IMR-90 (cell line): Measurements from ENCODE around the gene PSMD12. TPM values are rescaled to one million over a fixed set of nuclear protein-coding genes. Genes with fewer than 3 reads are reported as not detected.

Experiments
- ATAC-seq: fragments of 200-7000 bp; cut with Tn5 transposase; 2 replicates; pipeline ENCODE4 v1.9.1; 2020; ENCODE audit warnings: low read depth, mild to moderate bottlenecking, moderate library complexity
- BruUV-seq: library from RNA; stranded (reverse); fragments of 400-500 nt; replicated peaks from 2 replicates; lab custom pipeline; 2021; lab: Mats Ljungman, UMichigan
- CTCF ChIA-PET: fragments of 300-600 bp; formaldehyde crosslinking; extraction: SDS; loops from one replicate; lab custom pipeline; 2021; ENCODE audit warnings: antibody characterized with exemption; lab: Yijun Ruan, JAX
- POLR2A ChIA-PET: fragments of 300-600 bp; sonication (Branson Sonifier 250); formaldehyde crosslinking; loops from one replicate; lab custom pipeline; 2022; ENCODE audit warnings: antibody characterized with exemption; ENCODE audit not compliant: unreplicated experiment; lab: Charles Lee
- DNase-seq: peaks from one replicate; pipeline ENCODE4 v3.0.0; 2013
- H2AFZ ChIP-seq: replicated peaks from 2 replicates; pipeline ENCODE3; 2013; ENCODE audit warnings: low read length, mild to moderate bottlenecking; ENCODE audit not compliant: poor library complexity
- H2AK5ac ChIP-seq: 2 replicates; pipeline ENCODE4 v1.6.1; 2013; ENCODE audit warnings: low read depth, low read length, inconsistent platforms
- H2AK9ac ChIP-seq: replicated peaks from 2 replicates; pipeline ENCODE3; 2013; ENCODE audit warnings: mild to moderate bottlenecking, low read depth, low read length, moderate library complexity; ENCODE audit not compliant: poor library complexity
- H2BK120ac ChIP-seq: 2 replicates; pipeline ENCODE4 v1.6.1; 2013; ENCODE audit warnings: low read depth, low read length, inconsistent platforms
- H2BK15ac ChIP-seq: 3 replicates; pipeline ENCODE4 v1.6.1; 2013; ENCODE audit warnings: low read depth, low read length, inconsistent platforms
- H2BK20ac ChIP-seq: 2 replicates; pipeline ENCODE4 v1.6.1; 2013; ENCODE audit warnings: low read depth, mild to moderate bottlenecking, inconsistent platforms, low read length, moderate library complexity
- H2BK5ac ChIP-seq: 2 replicates; pipeline ENCODE4 v1.6.1; 2013; ENCODE audit warnings: mild to moderate bottlenecking, low read depth, low read length, inconsistent platforms; ENCODE audit not compliant: poor library complexity, severe bottlenecking
- H3K14ac ChIP-seq: replicated peaks from 2 replicates; pipeline ENCODE4 v1.6.1; 2013; ENCODE audit warnings: low read depth, low read length, inconsistent platforms
- H3K18ac ChIP-seq: 2 replicates; pipeline ENCODE4 v1.6.1; 2013; ENCODE audit warnings: low read depth, low read length, control low read depth
- H3K23ac ChIP-seq: 2 replicates; pipeline ENCODE4 v1.6.1; 2013; ENCODE audit warnings: low read depth, low read length, inconsistent platforms
- H3K27ac ChIP-seq: 2 replicates; pipeline ENCODE4 v1.5.1; 2013; ENCODE audit warnings: mild to moderate bottlenecking, control low read depth, low read length; ENCODE audit not compliant: insufficient read depth
- H3K27me3 ChIP-seq: 2 replicates; pipeline ENCODE4 v1.6.1; 2013; ENCODE audit warnings: low read length; ENCODE audit not compliant: control insufficient read depth, insufficient read depth
- H3K36me3 ChIP-seq: 2 replicates; pipeline ENCODE4 v1.6.1; 2013; ENCODE audit warnings: low read length, mixed read lengths; ENCODE audit not compliant: control insufficient read depth, insufficient read depth
- H3K4ac ChIP-seq: 2 replicates; pipeline ENCODE4 v1.6.1; 2013; ENCODE audit warnings: low read depth, low read length, inconsistent platforms
- H3K4me1 ChIP-seq: 2 replicates; pipeline ENCODE4 v1.6.1; 2013; ENCODE audit warnings: low read length, mixed read lengths; ENCODE audit not compliant: control insufficient read depth, insufficient read depth
- H3K4me2 ChIP-seq: 2 replicates; pipeline ENCODE4 v1.6.1; 2013; ENCODE audit warnings: low read depth, mild to moderate bottlenecking, control low read depth, low read length, moderate library complexity
- H3K4me3 ChIP-seq: 2 replicates; pipeline ENCODE4 v1.5.1; 2013; ENCODE audit warnings: low read depth, mild to moderate bottlenecking, control low read depth, low read length, moderate library complexity; ENCODE audit not compliant: insufficient read depth
- H3K56ac ChIP-seq: 2 replicates; pipeline ENCODE4 v1.6.1; 2013; ENCODE audit warnings: low read length, inconsistent platforms; ENCODE audit not compliant: insufficient read depth; ENCODE audit errors: extremely low read depth
- H3K79me1 ChIP-seq, 2 experiments: 2 replicates each; pipeline ENCODE4 v1.6.1; 2013; ENCODE audit warnings: low read length in 2 of 2, inconsistent platforms in 1 of 2, low read depth in 1 of 2
- H3K9ac ChIP-seq: 2 replicates; pipeline ENCODE4 v1.6.1; 2013; ENCODE audit warnings: low read depth, low read length, control low read depth
- H3K9me1 ChIP-seq: 2 replicates; pipeline ENCODE4 v1.6.1; 2013; ENCODE audit warnings: low read length, inconsistent platforms; ENCODE audit not compliant: insufficient read depth
- H3K9me3 ChIP-seq: 2 replicates; pipeline ENCODE4 v1.6.1; 2013; ENCODE audit warnings: low read length; ENCODE audit not compliant: control insufficient read depth, insufficient read depth
- H4K20me1 ChIP-seq: 2 replicates; pipeline ENCODE4 v1.6.1; 2013; ENCODE audit warnings: low read length, inconsistent platforms; ENCODE audit not compliant: insufficient read depth
- H4K5ac ChIP-seq: 2 replicates; pipeline ENCODE4 v1.6.1; 2013; ENCODE audit warnings: mild to moderate bottlenecking, low read depth, low read length, control low read depth
- H4K8ac ChIP-seq, 2 experiments: 2 replicates each; pipeline ENCODE4 v1.6.1; 2013; ENCODE audit warnings: low read depth in 2 of 2, low read length in 2 of 2, control low read depth in 1 of 2, inconsistent platforms in 1 of 2
- H4K91ac ChIP-seq: 2 replicates; pipeline ENCODE4 v1.6.1; 2013; ENCODE audit warnings: low read depth, low read length, inconsistent platforms; ENCODE audit not compliant: insufficient read depth
- BHLHE40 ChIP-seq: fragments of 150-350 bp; IDR thresholded peaks from 2 replicates; pipeline ENCODE4 v1.6.1; 2016; ENCODE audit warnings: mild to moderate bottlenecking, low read depth, low read length
- CEBPB ChIP-seq: IDR thresholded peaks from 2 replicates; pipeline ENCODE4 v1.6.1; 2012; ENCODE audit warnings: low read depth, low read length, improper control_type of control experiment
- CHD1 ChIP-seq: IDR thresholded peaks from 2 replicates; pipeline ENCODE4 v1.6.1; 2012; ENCODE audit warnings: low read depth, low read length, improper control_type of control experiment
- FOS ChIP-seq: fragments of 150-350 bp; IDR thresholded peaks from 2 replicates; pipeline ENCODE4 v1.6.1; 2016; ENCODE audit warnings: low read depth, low read length
- MAFK ChIP-seq: IDR thresholded peaks from 2 replicates; pipeline ENCODE4 v1.6.1; 2012; ENCODE audit warnings: low read depth, low read length, improper control_type of control experiment
- MAZ ChIP-seq: IDR thresholded peaks from 2 replicates; pipeline ENCODE4 v1.6.1; 2012; ENCODE audit warnings: low read depth, mild to moderate bottlenecking, low read length, improper control_type of control experiment, moderate library complexity, borderline replicate concordance
- MXI1 ChIP-seq: IDR thresholded peaks from 2 replicates; pipeline ENCODE4 v1.6.1; 2012; ENCODE audit warnings: low read depth, mild to moderate bottlenecking, low read length, moderate library complexity, borderline replicate concordance
- NFE2L2 ChIP-seq: fragments of 150-350 bp; IDR thresholded peaks from 2 replicates; pipeline ENCODE4 v1.6.1; 2016; ENCODE audit warnings: low read depth, mild to moderate bottlenecking, low read length
- POLR2A ChIP-seq: IDR thresholded peaks from 2 replicates; pipeline ENCODE4 v1.6.1; 2012; ENCODE audit warnings: mild to moderate bottlenecking, low read depth, low read length
- RAD21 ChIP-seq: IDR thresholded peaks from 2 replicates; pipeline ENCODE4 v1.6.1; 2012; ENCODE audit warnings: low read length, improper control_type of control experiment
- RCOR1 ChIP-seq: IDR thresholded peaks from 2 replicates; pipeline ENCODE4 v1.6.1; 2012; ENCODE audit warnings: mild to moderate bottlenecking, low read length, improper control_type of control experiment; ENCODE audit not compliant: insufficient replicate concordance
- RFX5 ChIP-seq: IDR thresholded peaks from 2 replicates; pipeline ENCODE4 v1.8.0; 2012; ENCODE audit warnings: low read depth, mild to moderate bottlenecking, low read length, moderate library complexity
- SMC3 ChIP-seq: fragments of 150-350 bp; IDR thresholded peaks from 2 replicates; pipeline ENCODE4 v1.6.1; 2016; ENCODE audit warnings: low read depth, mild to moderate bottlenecking, antibody characterized with exemption, low read length, moderate library complexity
- WGBS, 2 experiments: methylation state at CpG; one replicate each; pipeline versions ENCODE4 v1.1.5 to v1.1.7; 2013; ENCODE audit warnings: missing lambda C conversion rate in 2 of 2; ENCODE audit not compliant: insufficient read length in 1 of 2; ENCODE audit errors: extremely low coverage in 2 of 2; 5-methylcytosine and 5-hydroxymethylcytosine counted together
- dilution Hi-C: fragments of 300-500 bp; cut with HindIII; formaldehyde crosslinking; loops from one replicate; pipeline ENCODE4 v1.14.3; 2018; ENCODE audit warnings: low sequenced_read_pairs; ENCODE audit not compliant: unreplicated experiment
- in situ Hi-C: fragments of 300-500 bp; cut with MboI; formaldehyde crosslinking; loops from 3 replicates; pipeline ENCODE4 v1.14.3; 2019; ENCODE audit warnings: low sequenced_read_pairs, inconsistent platforms, mixed read lengths
- intact Hi-C: fragments of 100-400 bp; cut with micrococcal nuclease; formaldehyde crosslinking; loops from 2 replicates; pipeline ENCODE4 v1.10.0; 2022
- polyA plus RNA-seq, 3 experiments: library from polyadenylated mRNA; depleted of rRNA; stranded (reverse); fragments of >200 nt; gene quantifications; 2 replicates each; pipeline ENCODE4 v1.2.3, GENCODE V29; 2012; ENCODE audit warnings: low replicate concordance in 1 of 3
- total RNA-seq: library from RNA; depleted of rRNA; stranded (reverse); fragments of >200 nt; gene quantifications from 2 replicates; pipeline ENCODE4 v1.2.3, GENCODE V29; 2012
- TF ChIP-seq, protein P1 (sequence below): fragments of 150-350 bp; IDR thresholded peaks from 2 replicates; pipeline ENCODE4 v1.6.1; 2017; ENCODE audit warnings: mild to moderate bottlenecking, antibody characterized with exemption, low read length, low read depth
- TF ChIP-seq, protein P2 (sequence below): conservative IDR thresholded peaks from 2 replicates; pipeline ENCODE4 v1.5.1; 2012; ENCODE audit warnings: mild to moderate bottlenecking, low read depth, low read length, improper control_type of control experiment
- TF ChIP-seq, protein P3 (sequence below): fragments of 150-350 bp; IDR thresholded peaks from 2 replicates; pipeline ENCODE4 v1.6.1; 2016; ENCODE audit warnings: low read depth, mild to moderate bottlenecking, low read length, moderate library complexity, borderline replicate concordance

The PSMD12 gene
- total and polyA plus RNA-seq, 2 of the 4 experiments (the other 2 are of a cell fraction), result 17.9 to 39.7 TPM

DNA sequence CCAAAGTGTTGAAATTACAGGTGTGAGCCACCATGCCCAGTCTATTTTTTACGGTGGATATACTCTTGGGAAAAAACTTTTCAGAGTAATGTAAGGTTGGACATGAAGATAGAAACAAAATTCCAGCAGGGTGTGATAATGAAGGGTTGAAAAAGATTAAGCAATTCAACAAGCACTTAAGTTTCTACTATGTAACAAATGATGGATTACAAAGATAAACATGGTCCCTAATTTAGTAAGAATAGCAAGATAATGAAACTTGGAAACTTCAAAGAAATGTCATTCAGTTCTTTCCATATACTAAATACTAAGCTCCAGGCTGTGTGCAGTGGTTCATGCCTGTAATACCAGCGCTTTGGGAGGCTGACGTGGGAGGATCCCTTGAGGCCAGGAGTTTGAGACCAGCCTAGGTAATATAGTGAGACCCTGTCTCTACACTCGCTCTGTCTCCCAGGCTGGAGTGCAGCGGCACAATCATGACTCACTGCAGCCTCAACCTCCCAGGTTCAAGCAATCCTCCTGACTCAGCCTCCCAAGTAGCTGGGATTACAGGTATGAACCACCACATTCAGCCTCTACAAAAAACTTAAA, 31.0 kb downstream of the PSMD12 start:
- H3K36me3 ChIP-seq, result peaks cover 2% of the 10 kb centered on the region; the same call in 1 of the 2 replicates
- 93% methylated on average over 3 of the region's 5 CpGs; no CpG with 5 or more reads in 1 of the 2 experiments for WGBS, 2 experiments
- no peak overlapping the region for H2AFZ ChIP-seq
- no peak overlapping the region for H3K18ac ChIP-seq
- dilution Hi-C loops, result no loop called here
- no peak overlapping the region for H3K9ac ChIP-seq
- intact Hi-C loops, result no loop called here
- H2AK9ac ChIP-seq, result no peak overlapping the region
- no peak overlapping the region for H4K8ac ChIP-seq
- H3K4me2 ChIP-seq, result no peak overlapping the region
- ChIA-PET CTCF (interaction anchor here (0.8 kb wide), 1 partner anchor 13 kb away, joined by 3 read pairs; no protein-coding TSS in a partner anchor), POLR2A (no interaction called here)
- no peak overlapping the region for H2BK120ac ChIP-seq
- no peak overlapping the region for H3K56ac ChIP-seq
- no peak overlapping the region for H3K4me3 ChIP-seq
- H4K5ac ChIP-seq, result no peak overlapping the region
- no peak overlapping the region for H3K27ac ChIP-seq
- no TSS peak for BruUV-seq
- no peak overlapping the region for H2AK5ac ChIP-seq
- no peaks in the 10 kb centered on the region for H3K27me3 ChIP-seq
- H3K14ac ChIP-seq, result no peak overlapping the region
- no peak overlapping the region for H4K91ac ChIP-seq
- H3K9me1 ChIP-seq, result no peaks in the 10 kb centered on the region
- H2BK15ac ChIP-seq, result no peak overlapping the region
- no peaks in the 10 kb centered on the region; the same call in 1 of the 2 replicates for H3K9me3 ChIP-seq
- no peak for TF ChIP-seq RAD21
- TF ChIP-seq, protein P1, sequence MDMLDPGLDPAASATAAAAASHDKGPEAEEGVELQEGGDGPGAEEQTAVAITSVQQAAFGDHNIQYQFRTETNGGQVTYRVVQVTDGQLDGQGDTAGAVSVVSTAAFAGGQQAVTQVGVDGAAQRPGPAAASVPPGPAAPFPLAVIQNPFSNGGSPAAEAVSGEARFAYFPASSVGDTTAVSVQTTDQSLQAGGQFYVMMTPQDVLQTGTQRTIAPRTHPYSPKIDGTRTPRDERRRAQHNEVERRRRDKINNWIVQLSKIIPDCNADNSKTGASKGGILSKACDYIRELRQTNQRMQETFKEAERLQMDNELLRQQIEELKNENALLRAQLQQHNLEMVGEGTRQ, result no peak
- no peak for TF ChIP-seq MXI1
- TF ChIP-seq, protein P2, sequence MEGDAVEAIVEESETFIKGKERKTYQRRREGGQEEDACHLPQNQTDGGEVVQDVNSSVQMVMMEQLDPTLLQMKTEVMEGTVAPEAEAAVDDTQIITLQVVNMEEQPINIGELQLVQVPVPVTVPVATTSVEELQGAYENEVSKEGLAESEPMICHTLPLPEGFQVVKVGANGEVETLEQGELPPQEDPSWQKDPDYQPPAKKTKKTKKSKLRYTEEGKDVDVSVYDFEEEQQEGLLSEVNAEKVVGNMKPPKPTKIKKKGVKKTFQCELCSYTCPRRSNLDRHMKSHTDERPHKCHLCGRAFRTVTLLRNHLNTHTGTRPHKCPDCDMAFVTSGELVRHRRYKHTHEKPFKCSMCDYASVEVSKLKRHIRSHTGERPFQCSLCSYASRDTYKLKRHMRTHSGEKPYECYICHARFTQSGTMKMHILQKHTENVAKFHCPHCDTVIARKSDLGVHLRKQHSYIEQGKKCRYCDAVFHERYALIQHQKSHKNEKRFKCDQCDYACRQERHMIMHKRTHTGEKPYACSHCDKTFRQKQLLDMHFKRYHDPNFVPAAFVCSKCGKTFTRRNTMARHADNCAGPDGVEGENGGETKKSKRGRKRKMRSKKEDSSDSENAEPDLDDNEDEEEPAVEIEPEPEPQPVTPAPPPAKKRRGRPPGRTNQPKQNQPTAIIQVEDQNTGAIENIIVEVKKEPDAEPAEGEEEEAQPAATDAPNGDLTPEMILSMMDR, result no peak
- no peak for TF ChIP-seq CEBPB
- TF ChIP-seq, protein P3, sequence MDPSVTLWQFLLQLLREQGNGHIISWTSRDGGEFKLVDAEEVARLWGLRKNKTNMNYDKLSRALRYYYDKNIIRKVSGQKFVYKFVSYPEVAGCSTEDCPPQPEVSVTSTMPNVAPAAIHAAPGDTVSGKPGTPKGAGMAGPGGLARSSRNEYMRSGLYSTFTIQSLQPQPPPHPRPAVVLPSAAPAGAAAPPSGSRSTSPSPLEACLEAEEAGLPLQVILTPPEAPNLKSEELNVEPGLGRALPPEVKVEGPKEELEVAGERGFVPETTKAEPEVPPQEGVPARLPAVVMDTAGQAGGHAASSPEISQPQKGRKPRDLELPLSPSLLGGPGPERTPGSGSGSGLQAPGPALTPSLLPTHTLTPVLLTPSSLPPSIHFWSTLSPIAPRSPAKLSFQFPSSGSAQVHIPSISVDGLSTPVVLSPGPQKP, result no peak
- no peak for TF ChIP-seq NFE2L2
- no peak for TF ChIP-seq CHD1
- no peak for TF ChIP-seq FOS
- no peak for TF ChIP-seq SMC3
- no peak for TF ChIP-seq POLR2A
- no peak for TF ChIP-seq RFX5
- no peak for TF ChIP-seq MAZ
- TF ChIP-seq MAFK, result no peak
- no peak for TF ChIP-seq RCOR1
- no peak for TF ChIP-seq BHLHE40
- no peak overlapping the region for H2BK5ac ChIP-seq
- H2BK20ac ChIP-seq, result no peak overlapping the region
- in situ Hi-C loops, result no loop called here
- no peak overlapping the region for H3K23ac ChIP-seq
- peaks cover 0 to 3% of the 10 kb centered on the region in 2 experiments; a peak in 1 of 4 replicates for H3K79me1 ChIP-seq
- DNase-seq, result no peak
- no peaks in the 10 kb centered on the region; the same call in 1 of the 2 replicates for H4K20me1 ChIP-seq
- ATAC-seq, result no peak
- H3K4ac ChIP-seq, result no peak overlapping the region
- H3K4me1 ChIP-seq, result 0 out of 2 replicates have a peak, but pooled peaks cover 2% of the 10 kb centered on the region
